Body of pancreas (tissue), 4 donors: Measurements from ENCODE around the gene AQP6. TPM values are rescaled to one million over a fixed set of nuclear protein-coding genes. Genes with fewer than 3 reads are reported as not detected.

Experiments used
- ATAC-seq: fragments of 150-250 bp; one replicate; pipeline ENCODE4 v1.9.1; 2016
- DNase-seq, 4 donors: peaks; one replicate each; pipeline ENCODE4 v3.0.0-alpha.2; 2019
- H3K27ac ChIP-seq, 4 donors: fragments of 200-600 bp; sonication (generic); 1 replicate in 3 of 4; 2 replicates in 1 of 4; pipeline versions ENCODE4 v1.5.1 to v1.6.1; 2016 to 2019; ENCODE audit warnings: mild to moderate bottlenecking in 1 of 4, mixed read lengths in 1 of 4, moderate library complexity in 1 of 4
- H3K27me3 ChIP-seq, 2 donors: fragments of 200-600 bp; sonication (generic); one replicate each; pipeline ENCODE4 v1.6.0; 2016; ENCODE audit warnings: mild to moderate bottlenecking in 1 of 2
- H3K36me3 ChIP-seq, 2 donors: fragments of 200-600 bp; sonication (generic); replicated peaks in 1 of 2; 2 replicates each; pipeline ENCODE4 v1.5.1; 2016; ENCODE audit warnings: low read depth in 2 of 2; ENCODE audit not compliant: insufficient read depth in 1 of 2
- H3K4me1 ChIP-seq: fragments of 200-600 bp; sonication (generic); one replicate; pipeline ENCODE4 v1.6.0; 2016
- H3K4me3 ChIP-seq, 2 donors: fragments of 200-600 bp; sonication (generic); 1 replicate in 1 of 2; 2 replicates in 1 of 2; pipeline ENCODE4 v1.5.1; 2016 to 2019
- H3K9me3 ChIP-seq, 3 donors: fragments of 200-600 bp; sonication (generic); 1 replicate in 2 of 3; 2 replicates in 1 of 3; pipeline ENCODE4 v1.5.1; 2016
- CTCF ChIP-seq, 7 experiments: fragments of 450-650 bp in 4 of 7; fragments of 200-600 bp in 3 of 7; sonication (generic) in 3 of 7; IDR thresholded peaks; one replicate each; pipeline ENCODE4 v1.5.1; 2016 to 2019; ENCODE audit warnings: antibody characterized with exemption in 7 of 7
- POLR2A ChIP-seq, 3 donors: fragments of 450-650 bp; IDR thresholded peaks; one replicate each; pipeline ENCODE4 v1.6.1; 2016; ENCODE audit warnings: antibody characterized with exemption in 3 of 3, mild to moderate bottlenecking in 2 of 3
- WGBS, 2 donors: methylation state at CpG; one replicate each; pipeline ENCODE4 v1.1.5; 2017; 5-methylcytosine and 5-hydroxymethylcytosine counted together
- intact Hi-C: fragments of 100-400 bp; cut with DNase I; formaldehyde crosslinking; loops from one replicate; pipeline ENCODE4 v1.15.1; 2023
- total RNA-seq, 2 donors: library from RNA; depleted of rRNA; stranded (reverse); fragments of >200 nt; gene quantifications; one replicate each; pipeline ENCODE4 v1.1.0, GENCODE V29; 2016

The AQP6 gene
- total RNA-seq, 2 donors from 2014 or later, result not detected

DNA sequence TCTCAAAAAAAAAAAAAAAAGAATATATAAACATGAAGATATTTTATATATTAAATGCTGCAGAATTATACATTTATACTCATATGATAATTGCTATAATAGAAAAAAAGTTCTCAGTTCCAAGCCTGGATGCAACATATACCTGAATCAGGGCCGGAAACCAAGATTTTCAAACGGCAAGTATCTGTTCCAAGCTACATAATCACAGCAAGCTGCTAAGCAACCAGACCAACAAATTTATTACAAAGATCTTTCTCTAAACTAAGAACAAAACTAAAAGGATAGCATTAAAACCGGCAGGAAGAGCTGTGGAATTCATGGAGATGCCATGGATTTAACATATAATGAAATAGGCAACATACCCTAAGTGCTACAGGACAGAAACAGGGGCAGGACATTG, 45.4 kb downstream of the AQP6 start:
- Histone ChIP-seq H3K4me3 (no peak overlapping the region), H3K36me3 (no peaks in the 10 kb centered on the region), H3K4me1 (no peaks in the 10 kb centered on the region), H3K9me3 (no peaks in the 10 kb centered on the region), H3K27ac (peak overlapping the region in 1 of 4 donors; percentile 63), H3K27me3 (no peaks in the 10 kb centered on the region)
- intact Hi-C loops, result no loop called here
- DNase-seq, result no peak
- TF ChIP-seq POLR2A (IDR thresholded peaks at IDR 0.05) (no peak), CTCF (IDR thresholded peaks at IDR 0.05) (no peak)
- WGBS, 2 donors, result 88% methylated on average over 3 of the region's 3 CpGs
- ATAC-seq, result no peak

DNA sequence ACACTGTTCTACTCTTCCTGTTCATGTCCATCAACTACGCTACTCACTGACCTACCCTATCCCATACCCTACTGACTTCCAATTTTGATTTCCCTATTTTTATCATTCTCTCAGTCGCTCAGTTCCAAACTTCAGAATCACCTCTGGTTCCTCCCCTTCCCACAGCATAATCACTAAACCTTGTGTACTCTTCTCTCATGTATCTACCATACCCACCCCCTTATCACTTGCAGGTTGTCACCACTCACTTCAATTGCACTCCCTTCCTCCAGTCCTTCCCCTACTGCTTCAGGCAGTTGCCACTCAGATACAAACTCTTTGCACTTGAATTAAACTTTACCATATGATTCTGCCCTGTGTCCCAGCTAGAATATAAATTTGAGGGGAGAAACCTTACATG, 46.2 kb downstream of the AQP6 start:
- H3K36me3 ChIP-seq, result no peaks in the 10 kb centered on the region
- no peaks in the 10 kb centered on the region for H3K27me3 ChIP-seq
- H3K4me3 ChIP-seq, result no peak overlapping the region
- no peaks in the 10 kb centered on the region for H3K4me1 ChIP-seq
- H3K27ac ChIP-seq, result no peak overlapping the region
- intact Hi-C loops, result no loop called here
- WGBS, 2 donors, result 86 to 89% methylated on average over 2 of the region's 2 CpGs
- H3K9me3 ChIP-seq, result no peaks in the 10 kb centered on the region
- ATAC-seq (no peak), DNase-seq (no peak)
- TF ChIP-seq POLR2A (IDR thresholded peaks at IDR 0.05) (no peak), CTCF (IDR thresholded peaks at IDR 0.05) (no peak)

GRCh38 chr12:50019524-50019923, 46.8 kb downstream of the AQP6 start:
- no peaks in the 10 kb centered on the region for H3K27me3 ChIP-seq
- H3K4me1 ChIP-seq, result peaks cover under 1% of the 10 kb centered on the region
- intact Hi-C loops, result no loop called here
- no peak overlapping the region for H3K4me3 ChIP-seq
- ATAC-seq (no peak), DNase-seq (no peak)
- no peaks in the 10 kb centered on the region for H3K9me3 ChIP-seq
- no peaks in the 10 kb centered on the region for H3K36me3 ChIP-seq
- no peak overlapping the region for H3K27ac ChIP-seq
- no peak for TF ChIP-seq POLR2A (IDR thresholded peaks at IDR 0.05)
- no peak for TF ChIP-seq CTCF (IDR thresholded peaks at IDR 0.05)
- WGBS, 2 donors, result 89 to 95% methylated on average over 2 of the region's 2 CpGs

GRCh38 chr12:50021031-50021430, 48.3 kb downstream of the AQP6 start:
- Histone ChIP-seq H3K4me1 (peaks cover 5% of the 10 kb centered on the region), H3K4me3 (no peak overlapping the region), H3K27me3 (no peaks in the 10 kb centered on the region), H3K36me3 (no peaks in the 10 kb centered on the region), H3K27ac (no peak overlapping the region), H3K9me3 (no peaks in the 10 kb centered on the region)
- intact Hi-C loops, result no loop called here
- no peak for ATAC-seq
- no peak for DNase-seq
- 71 to 80% methylated on average over 4 of the region's 4 CpGs for WGBS, 2 donors
- TF ChIP-seq POLR2A (IDR thresholded peaks at IDR 0.05), result no peak
- TF ChIP-seq CTCF (IDR thresholded peaks at IDR 0.05), result no peak

GRCh38 chr12:50022903-50023302, 50.2 kb downstream of the AQP6 start:
- no peak for DNase-seq
- intact Hi-C loops, result no loop called here
- TF ChIP-seq POLR2A (IDR thresholded peaks at IDR 0.05) (no peak), CTCF (IDR thresholded peaks at IDR 0.05) (no peak)
- H3K9me3 ChIP-seq, result no peaks in the 10 kb centered on the region
- WGBS, 2 donors, result 97 to 100% methylated on average over 1 of the region's 1 CpG
- no peak for ATAC-seq
- H3K36me3 ChIP-seq, result no peaks in the 10 kb centered on the region
- H3K27me3 ChIP-seq, result no peaks in the 10 kb centered on the region
- H3K27ac ChIP-seq, result no peak overlapping the region
- H3K4me3 ChIP-seq, result no peak overlapping the region
- H3K4me1 ChIP-seq, result peaks cover 5% of the 10 kb centered on the region
